HG03432 (cell line): ENCODE data around the gene ERCC8.
"Not testable (repeated sequence)": the region's sequence is repeated elsewhere in the genome, so short reads cannot be mapped to it uniquely, and the experiment has no call there.

Experiments used
- ATAC-seq: cut with Tn5 transposase; IDR thresholded peaks from one replicate; pipeline ENCODE4 v1.9.1; 2021; ENCODE audit warnings: mild to moderate bottlenecking, moderate library complexity; ENCODE audit not compliant: unreplicated experiment

The ERCC8 gene, protein sequence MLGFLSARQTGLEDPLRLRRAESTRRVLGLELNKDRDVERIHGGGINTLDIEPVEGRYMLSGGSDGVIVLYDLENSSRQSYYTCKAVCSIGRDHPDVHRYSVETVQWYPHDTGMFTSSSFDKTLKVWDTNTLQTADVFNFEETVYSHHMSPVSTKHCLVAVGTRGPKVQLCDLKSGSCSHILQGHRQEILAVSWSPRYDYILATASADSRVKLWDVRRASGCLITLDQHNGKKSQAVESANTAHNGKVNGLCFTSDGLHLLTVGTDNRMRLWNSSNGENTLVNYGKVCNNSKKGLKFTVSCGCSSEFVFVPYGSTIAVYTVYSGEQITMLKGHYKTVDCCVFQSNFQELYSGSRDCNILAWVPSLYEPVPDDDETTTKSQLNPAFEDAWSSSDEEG

DNA sequence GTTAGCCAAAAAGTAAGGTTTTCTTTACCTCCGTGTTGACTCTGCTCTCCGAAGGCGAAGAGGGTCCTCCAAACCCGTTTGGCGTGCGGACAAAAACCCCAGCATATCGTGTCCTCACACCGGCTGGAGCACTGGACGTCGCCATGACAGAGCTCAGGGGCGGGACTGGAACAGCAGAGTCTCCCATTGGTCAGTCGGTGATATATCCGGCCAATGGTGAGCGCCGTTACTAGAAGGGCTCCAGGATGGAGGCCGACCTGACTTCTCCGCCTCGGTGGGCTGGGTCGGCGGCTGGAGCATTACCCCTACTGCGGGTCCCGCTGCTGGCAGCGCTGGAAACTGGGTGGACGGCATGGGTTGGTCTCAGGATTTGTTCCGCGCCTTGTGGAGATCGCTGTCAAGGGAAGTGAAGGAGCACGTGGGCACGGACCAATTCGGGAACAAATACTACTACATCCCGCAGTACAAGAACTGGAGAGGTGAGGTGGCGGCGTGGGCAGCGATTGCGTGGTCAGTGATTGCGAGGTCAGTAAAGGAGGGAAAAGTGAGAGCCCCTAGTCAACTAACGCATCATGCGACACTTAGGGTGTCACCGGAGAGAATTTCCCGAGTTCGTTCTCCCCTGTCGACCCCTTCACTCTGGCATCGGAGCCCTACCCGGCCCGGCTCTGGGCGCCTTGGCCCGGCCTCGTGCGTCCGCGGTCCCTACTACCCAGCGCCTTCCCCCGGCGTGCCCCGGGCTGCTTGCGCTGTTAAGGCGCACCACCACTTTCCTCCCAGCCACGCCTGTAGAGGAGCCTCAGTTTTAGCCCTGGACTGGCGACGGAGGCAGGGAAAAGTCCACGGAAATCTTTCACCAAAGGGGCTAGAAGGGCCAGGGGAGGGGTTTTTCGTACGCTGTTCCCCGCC lies at the start of gene ERCC8, which contains the start of gene NDUFAF2:
ERCC8 (minus strand) TSS at position 167 of the 909 bp plus-strand sequence; CDS start at position 105, 62 bp downstream.
NDUFAF2 (plus strand) TSS at position 302 of the 909 bp plus-strand sequence; CDS start at position 353, 51 bp downstream.
- peak; percentile 99 for ATAC-seq

DNA sequence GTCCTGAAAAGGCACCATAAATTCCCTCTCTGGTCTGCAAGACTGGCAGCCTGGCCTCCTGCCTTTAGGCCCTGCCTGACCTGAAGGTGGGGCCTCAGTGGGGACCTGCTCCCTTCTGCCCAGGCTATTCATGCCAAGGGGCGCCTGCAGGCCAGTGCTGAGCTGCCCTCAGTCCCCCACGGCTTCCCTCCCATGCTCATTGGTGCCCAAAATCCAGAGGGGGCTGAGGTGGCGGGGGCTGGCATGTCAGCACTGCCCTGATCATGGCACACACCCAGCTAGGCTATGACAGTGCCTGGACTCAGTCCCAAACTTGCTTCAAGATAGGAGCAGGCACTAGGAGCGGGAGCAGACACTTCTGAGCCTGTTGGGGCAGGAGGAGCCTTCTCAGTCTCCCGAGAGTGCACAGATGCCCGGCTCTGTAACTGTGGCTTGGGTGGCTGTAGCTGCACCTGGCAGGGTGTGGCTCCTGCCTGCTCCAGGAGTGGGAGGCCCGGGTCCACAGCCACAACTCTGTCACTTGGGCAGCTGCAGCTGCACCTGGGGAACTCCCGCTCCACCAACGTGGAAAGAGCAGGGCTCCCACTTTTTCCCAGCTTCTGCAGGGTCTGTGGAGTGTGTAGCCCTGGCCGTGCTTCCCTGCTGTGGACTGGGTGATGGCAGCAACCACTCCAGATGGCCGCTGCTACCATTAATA lies 49.2 kb upstream of the ERCC8 start:
- ATAC-seq, result no peak

DNA sequence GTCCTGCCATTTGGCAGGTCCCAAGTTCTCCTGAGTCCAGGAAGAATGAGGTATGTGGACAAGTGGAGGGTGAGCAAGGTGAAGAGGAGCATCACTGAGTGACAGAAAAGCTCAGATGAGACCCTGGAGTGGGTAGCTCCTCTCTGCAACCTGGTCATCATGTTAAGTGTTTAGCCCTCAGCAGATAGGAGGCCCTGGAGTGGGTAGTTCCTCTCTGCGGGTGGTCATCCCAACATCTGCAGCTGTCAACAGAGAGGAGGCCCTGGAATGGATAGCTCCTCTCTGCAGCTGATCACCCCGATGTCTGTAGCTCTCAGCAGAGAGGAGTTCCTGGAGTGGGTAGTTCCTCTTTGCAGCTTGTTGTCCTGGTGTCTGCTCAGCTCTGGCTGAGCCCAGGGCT lies 48.6 kb upstream of the ERCC8 start:
- no peak for ATAC-seq

DNA sequence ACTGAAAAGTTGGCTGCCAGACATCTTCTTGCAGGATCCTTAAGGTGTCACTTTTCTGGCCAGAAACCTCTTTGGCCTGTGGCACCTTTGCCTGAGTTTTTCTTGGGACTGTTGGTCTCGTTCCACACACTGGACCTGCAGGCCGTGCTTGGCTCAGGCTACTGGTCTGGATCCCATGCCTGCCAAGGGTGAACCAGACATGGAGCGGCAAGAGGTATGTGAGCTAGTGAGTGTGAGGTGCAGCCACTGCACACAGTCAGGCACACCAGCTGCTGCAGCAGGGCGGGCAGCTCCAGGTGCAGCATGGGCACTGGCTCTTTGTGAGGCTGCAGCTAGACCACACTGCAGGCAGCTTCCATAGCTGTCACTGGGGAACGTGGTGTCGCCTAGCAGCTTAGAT lies 48.0 kb upstream of the ERCC8 start:
- no peak for ATAC-seq

DNA sequence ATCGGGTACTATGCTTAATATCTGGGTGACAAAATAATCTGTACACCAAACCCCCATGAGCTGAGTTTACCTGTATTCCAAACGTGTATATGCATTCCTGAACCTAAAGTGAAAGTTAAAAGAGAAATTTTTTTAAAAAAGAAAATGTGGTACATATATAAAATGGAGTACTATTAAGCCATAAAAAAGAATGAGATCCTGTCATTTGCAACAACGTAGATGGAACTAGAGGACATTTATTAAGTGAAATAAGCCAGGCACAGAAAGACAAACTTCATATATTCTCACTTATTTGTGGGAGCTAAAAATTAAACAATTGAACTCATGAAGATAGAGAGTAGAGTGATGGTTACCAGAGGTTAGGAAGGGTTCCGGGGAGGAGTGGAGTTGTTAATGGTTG lies 44.9 kb upstream of the ERCC8 start:
- ATAC-seq, result no peak

DNA sequence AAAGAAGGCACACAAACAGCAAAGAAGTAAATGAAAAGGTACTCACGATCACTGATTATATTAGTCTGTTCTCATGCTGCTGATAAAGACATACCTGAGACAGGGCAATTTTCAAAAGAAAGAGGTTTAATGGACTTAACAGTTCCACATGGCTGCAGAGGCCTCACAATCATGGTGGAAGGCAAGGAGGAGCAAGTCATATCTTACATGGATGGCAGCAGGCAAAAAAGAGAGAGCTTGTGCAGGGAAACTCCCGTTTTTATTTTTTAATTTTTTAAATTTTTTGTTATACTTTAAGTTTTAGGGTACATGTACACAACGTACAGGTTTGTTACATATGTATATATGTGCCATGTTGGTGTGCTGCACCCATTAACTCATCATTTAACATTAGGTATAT lies 37.3 kb upstream of the ERCC8 start:
- not testable (repeated sequence) for ATAC-seq

DNA sequence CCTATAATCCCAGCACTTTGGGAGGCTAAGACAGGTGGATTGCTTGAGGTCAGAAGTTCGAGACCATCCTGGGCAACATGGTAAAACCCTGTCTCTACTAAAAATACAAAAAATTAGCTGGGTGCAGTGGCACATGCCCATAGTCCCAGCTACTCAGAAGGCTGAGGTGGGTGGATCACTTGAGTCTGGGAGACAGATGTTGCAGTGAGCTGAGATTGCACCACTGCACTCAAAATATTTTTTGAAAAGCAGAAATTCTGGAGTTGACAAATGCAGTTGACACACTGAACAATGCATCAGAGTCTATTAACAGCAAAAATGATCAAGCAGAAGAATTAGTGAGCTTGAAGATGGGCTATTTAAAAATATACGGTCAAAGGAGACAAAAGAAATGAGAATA lies 35.6 kb upstream of the ERCC8 start:
- no peak for ATAC-seq

DNA sequence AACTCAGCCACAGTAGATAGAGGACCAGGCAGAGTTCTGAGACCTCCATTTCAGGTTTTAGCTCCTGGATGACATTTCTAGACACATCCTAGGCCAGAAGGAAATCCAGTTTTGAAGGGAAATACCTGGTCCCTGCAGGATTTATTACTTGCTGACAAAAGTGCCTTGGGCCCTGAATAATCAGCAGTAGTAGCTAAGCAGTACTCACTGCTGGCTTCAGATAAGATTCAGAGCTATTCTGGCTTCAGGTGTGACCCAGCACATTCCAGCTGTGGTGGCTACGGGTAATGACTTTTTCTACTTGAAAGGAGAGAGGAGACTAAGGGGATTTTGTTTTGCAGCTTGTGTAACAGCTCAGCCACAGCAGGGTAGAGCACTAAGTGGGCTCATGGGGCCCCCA lies 34.1 kb upstream of the ERCC8 start:
- ATAC-seq, result no peak

DNA sequence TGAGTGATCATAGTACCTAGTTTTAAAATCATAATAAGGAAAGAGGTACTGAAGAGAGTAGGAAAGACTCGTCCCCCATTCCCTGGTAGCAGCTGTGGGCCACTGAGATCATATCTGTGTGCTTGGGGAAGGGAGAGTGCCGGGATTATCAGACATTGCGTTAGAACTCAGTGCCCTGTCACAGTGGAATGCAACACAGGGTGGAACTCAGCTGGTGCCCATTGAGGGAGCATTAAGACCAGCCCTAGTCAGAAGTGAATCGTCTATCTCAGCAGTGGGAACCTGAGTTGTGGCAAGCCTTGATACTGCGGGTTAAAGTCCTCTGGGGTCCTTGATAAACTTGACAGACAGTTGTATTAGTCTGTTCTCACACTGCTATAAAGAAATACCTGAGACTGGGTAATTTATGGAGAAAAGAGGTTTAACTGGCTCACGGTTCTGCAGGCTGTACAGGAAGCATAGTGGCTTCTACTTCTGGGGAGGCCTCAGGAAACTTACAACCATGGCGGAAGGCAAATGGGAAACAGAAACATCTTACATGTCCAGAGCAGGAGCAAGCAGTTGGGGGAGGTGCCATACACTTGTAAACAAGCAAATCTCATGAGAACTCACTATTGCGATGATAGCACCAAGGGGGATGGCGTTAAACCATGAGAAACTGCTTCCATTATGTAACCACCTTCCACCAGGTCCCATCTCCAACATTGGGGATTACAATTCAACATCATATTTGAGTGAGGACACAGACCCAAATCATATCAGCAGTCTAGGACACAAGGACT lies 33.3 kb upstream of the ERCC8 start:
- no peak for ATAC-seq

DNA sequence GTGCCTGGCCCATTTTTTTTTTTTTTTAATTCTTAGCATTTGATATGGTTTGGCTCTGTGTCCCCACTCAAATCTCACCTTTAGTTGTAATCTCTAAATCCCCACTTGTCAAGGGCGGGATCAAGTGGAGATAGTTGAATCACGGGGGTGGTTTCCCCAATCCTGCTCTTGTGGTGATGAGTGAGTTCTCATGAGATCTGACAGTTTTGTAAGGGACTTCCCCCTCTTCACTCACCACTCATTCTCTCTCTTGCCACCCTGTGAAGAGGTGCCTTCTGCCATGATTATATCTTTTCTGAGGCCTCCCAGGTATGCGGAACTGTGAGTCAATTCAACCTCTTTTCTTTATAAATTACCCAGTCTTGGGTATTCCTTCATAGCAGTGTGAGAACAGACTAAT lies 27.4 kb upstream of the ERCC8 start:
- ATAC-seq, result peak; percentile 68

DNA sequence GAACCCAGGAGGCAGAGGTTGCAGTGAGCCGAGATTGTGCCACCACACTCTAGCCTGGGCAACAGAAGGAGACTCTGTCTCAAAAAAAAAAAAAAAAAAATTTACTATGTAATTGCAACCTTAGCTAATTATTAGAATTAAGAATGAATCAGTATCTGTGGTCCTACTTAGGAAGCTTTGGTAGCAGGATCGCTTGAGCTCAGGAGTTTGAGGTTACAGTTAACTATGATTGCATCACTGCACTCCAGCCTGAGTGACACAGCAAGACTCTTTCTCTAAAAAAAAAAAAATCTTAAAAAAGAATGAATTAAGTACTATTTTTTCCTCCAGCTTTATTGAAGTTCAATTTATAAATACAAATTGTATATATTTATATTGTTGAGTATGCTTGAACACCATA lies 16.8 kb upstream of the ERCC8 start:
- ATAC-seq, result no peak

DNA sequence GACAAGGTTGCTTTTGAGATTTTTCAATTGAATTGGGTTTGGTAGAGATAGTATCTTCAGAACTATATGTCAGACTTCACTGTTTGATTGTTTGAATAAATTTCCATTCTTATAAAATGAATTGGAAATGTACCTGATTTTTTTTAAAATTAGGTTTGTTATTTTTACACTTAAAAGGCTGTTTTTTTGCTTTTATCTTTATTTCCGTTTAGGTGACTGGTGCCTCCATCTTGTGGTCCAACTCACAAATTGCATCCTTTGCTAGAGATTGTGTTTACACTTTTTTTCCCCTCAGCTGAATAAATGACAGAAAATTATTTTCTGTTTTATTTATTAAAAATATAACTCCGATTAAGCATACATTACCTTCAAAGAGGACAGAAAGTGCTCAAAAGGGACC lies 15.7 kb upstream of the ERCC8 start:
- ATAC-seq, result no peak

DNA sequence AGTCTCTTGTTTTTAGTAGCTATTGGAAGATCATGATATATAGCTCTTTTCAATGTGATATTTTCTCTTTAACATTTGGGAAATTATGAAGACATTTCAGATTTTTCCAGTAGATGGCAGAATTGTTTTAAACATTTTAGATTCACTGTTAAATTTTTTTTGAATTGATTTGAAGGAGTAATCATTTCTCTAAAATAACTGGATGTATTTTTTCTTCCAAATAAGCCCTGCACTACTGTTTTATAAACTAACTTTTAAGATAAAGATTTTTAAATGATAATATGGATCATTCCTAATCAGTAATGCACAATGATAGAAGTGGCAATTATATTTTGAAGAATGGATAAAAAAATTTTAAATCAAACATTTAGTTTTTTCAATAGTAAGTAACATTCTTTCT lies 14.3 kb upstream of the ERCC8 start:
- no peak for ATAC-seq

DNA sequence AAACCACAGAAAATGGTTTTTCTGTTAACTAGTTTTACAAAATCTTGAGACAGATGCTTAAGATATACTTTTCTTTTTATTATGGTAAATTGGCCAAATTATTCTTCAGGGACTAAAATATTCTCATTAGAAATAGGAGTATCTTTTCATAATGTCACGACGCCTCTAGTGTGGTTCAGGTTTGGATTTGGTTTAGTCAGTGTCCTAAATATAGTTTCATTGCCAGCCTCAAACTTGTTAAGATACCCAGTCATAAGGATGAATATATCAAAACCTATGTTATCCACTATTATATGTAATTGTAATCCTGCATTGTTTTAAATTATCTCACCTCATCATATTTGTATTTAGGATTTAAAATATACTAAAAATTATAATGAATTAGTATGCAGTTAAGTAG lies 13.8 kb upstream of the ERCC8 start:
- ATAC-seq, result no peak

DNA sequence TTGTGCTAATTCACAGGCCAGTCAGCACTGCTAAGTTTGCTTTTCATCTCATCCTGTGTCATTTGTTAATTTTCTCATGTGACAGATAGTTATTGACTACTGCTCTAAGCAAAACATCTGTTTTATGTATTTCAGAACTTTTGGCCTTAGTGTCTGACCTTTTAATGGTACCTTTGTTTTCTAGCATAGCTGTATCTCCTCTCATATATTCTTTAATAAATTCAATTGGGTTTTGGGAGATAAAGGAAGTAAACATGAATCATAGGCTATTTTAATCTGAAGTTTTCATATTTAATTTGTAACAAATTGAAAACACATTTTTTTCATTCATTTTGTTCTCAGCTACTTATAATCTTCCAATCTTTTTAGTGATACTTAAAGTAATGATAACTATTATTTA lies 13.2 kb upstream of the ERCC8 start:
- ATAC-seq, result no peak

DNA sequence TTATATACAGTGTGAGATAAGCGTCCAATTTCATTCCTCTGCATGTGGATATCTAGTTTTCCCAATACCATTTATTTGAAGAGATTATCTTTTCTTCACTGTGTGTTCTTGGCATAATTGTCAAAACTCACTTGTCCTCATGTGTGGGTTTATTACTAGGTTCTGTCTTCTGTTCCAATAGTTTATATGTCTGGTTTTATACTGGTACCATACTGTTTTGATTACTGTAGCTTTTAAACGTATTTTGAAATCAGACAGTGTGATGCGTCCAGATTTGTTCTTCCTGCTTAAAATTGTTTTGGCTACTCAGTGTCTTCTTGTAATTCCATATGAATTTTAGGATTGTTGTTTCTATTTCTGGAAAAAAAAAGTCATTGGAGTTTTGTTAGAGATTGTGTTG lies 10.4 kb upstream of the ERCC8 start:
- ATAC-seq, result no peak

DNA sequence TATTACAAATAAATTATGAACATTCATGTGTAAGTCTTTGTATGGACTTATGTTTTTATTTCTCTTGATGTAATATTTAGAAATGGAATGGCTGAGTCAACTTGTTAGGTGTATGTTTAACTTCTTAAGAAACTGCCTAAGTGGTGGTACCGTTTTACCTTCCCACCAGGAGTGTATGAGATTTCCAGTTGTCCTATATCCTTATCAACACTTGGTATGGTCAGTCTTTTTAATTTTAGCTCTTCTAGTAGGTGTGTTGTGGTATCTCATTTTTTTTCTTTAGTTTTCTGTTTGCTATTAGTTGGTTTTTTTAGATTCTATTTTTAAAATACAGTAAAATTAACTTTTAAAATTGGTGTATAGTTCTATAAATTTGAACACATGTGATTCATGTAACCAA lies 3.9 kb upstream of the ERCC8 start:
- no peak for ATAC-seq

DNA sequence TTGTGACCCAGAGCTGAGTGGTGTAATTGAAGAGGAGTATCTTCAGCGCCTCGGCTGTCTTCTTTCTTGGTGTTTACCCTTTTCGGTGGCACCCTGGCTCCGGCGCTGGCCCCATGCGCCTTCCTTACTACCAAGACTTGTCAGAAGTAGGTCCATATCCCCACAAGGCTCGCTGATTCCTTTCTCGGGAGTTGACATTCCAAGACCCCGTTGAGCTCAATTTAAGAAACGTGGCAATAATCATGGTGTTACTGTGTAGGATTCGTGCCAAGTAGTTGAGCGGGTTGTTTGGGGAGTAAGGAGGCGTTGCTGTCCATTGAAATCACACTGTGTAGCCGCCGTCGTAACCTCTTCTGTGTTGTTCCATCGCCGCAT lies 930 bp upstream of the ERCC8 start:
- ATAC-seq, result peak; percentile 25

DNA sequence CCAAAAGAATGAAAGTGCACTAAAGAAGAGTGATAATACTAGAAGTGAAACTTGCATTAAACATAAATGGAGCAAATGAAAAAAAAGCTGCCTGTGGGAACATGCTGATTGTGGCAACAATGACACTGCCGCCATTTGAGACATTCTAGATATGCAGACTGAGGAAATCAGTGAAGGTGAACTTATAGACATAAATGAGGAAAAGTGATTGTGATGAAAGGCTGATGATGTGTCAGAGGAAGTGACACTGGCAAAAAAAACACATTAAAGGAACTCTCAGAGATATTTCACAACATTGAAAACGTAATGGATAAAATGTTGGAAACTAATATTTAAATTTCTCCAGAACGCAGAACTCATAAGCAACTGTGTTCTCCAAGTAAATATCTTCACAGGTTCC lies 1.2 kb downstream of the ERCC8 start:
- ATAC-seq, result no peak

DNA sequence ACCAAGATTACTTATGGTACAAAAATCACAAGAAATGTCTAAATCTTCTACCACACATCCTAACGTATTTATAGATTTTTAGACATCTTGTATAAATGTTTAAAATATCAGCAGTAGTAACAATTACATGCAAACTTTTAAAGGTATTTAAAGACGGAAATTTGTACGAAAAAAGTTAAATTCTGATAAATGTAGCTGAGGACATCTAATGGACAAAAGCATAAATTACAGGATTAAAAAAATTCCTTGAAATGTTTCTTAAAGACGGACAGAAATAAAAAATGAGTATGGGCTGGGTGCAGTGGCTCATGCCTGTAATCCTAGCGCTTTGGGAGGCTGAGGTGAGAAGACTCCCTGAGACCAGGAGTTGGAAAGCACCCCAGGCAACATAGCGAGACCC lies 15.8 kb downstream of the ERCC8 start:
- ATAC-seq, result no peak

DNA sequence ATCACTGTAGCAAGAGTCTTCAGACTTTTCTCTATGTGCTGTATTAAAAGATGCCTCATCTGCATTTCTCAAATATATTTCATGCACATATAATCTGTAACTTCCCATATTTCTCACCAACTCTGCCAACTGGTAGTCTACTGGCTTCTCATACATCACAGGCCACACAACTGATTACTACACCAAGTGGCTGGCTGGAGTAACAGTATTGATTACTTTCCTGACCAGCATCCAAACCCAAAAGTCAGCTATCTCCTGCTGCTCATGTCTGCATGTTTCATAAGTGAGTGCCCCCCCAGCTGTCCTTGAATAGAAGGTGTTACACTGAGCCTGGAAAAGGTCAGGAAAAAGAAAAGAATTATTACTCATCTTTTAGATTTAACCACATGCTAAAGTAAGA lies 17.4 kb downstream of the ERCC8 start:
- ATAC-seq, result no peak
